HCT116 (cell line): Measurements from ENCODE around the gene LATS1. TPM values are rescaled to one million over a fixed set of nuclear protein-coding genes. Genes with fewer than 3 reads are reported as not detected.

Source experiments
- ATAC-seq: fragments of 200-7000 bp; cut with Tn5 transposase; 2 replicates; pipeline ENCODE4 v1.9.1; 2020; ENCODE audit warnings: mild to moderate bottlenecking, moderate library complexity
- BruUV-seq: library from RNA; stranded (reverse); fragments of 400-500 nt; replicated peaks from 2 replicates; lab custom pipeline; 2021; lab: Mats Ljungman, UMichigan
- CTCF ChIA-PET: fragments of 300-600 bp; sonication (Branson Sonifier 250); formaldehyde crosslinking; loops from one replicate; lab custom pipeline; 2021; ENCODE audit warnings: antibody characterized with exemption; lab: Charles Lee
- POLR2A ChIA-PET: fragments of 300-600, 350-600 bp; sonication (Branson Sonifier 250); formaldehyde crosslinking; loops from one replicate; lab custom pipeline; 2021; ENCODE audit warnings: antibody characterized with exemption; lab: Charles Lee
- RAD21 ChIA-PET, 2 experiments: fragments of 300-600 bp; sonication (Branson Sonifier 250); formaldehyde crosslinking; loops; one replicate each; lab custom pipeline; 2023; ENCODE audit warnings: low total read pairs in 2 of 2; ENCODE audit not compliant: uncharacterized antibody in 2 of 2, unreplicated experiment in 2 of 2, low non-redundant PET in 1 of 2; lab: Charles Lee
- DNase-seq: peaks from one replicate; pipeline ENCODE4 v3.0.0-alpha.2; 2010; ENCODE audit warnings: low read depth, low spot score
- H2AFZ ChIP-seq: fragments of 200-600 bp; shearing (Covaris generic), sonication (generic); 2 replicates; pipeline ENCODE4 v1.6.1; 2017; ENCODE audit warnings: low read depth, mixed run types, mixed read lengths, antibody characterized with exemption, low read length; ENCODE audit not compliant: poor library complexity, severe bottlenecking
- H3K27ac ChIP-seq: 2 replicates; pipeline ENCODE4 v1.5.1; 2012; ENCODE audit warnings: low read depth, low read length
- H3K27me3 ChIP-seq: fragments of 200-600 bp; sonication (generic); 2 replicates; pipeline ENCODE4 v1.6.1; 2016; ENCODE audit warnings: mixed run types, low read length, mixed read lengths; ENCODE audit not compliant: insufficient read depth
- H3K36me3 ChIP-seq, 2 experiments: fragments of 200-500 bp in 1 of 2; fragments of 200-600 bp in 1 of 2; sonication (Bioruptor generic) in 1 of 2; sonication (generic) in 1 of 2; 2 replicates each; pipeline versions ENCODE4 v1.5.1 to v1.6.1; 2014 to 2016; ENCODE audit warnings: low read length in 2 of 2, inconsistent platforms in 1 of 2, mixed read lengths in 1 of 2, mixed run types in 1 of 2; ENCODE audit not compliant: insufficient read depth in 2 of 2, control insufficient read depth in 1 of 2
- H3K4me1 ChIP-seq, 2 experiments: fragments of 200-600 bp in 1 of 2; sonication (generic) in 1 of 2; 2 replicates each; pipeline versions ENCODE4 v1.5.1 to v1.6.1; 2012 to 2017; ENCODE audit warnings: low read length in 2 of 2, inconsistent platforms in 1 of 2, mild to moderate bottlenecking in 1 of 2, mixed read lengths in 1 of 2, mixed run types in 1 of 2, moderate library complexity in 1 of 2; ENCODE audit not compliant: insufficient read depth in 2 of 2, control insufficient read depth in 1 of 2
- H3K4me2 ChIP-seq: fragments of 200-600 bp; sonication (generic); 2 replicates; pipeline ENCODE4 v1.6.1; 2017; ENCODE audit warnings: mixed run types, low read length, mixed read lengths
- H3K4me3 ChIP-seq, 2 experiments: fragments of 200-600 bp in 1 of 2; sonication (generic) in 1 of 2; replicated peaks in 1 of 2; 2 replicates each; pipeline ENCODE4 v1.5.1; 2011 to 2016; ENCODE audit warnings: low read length in 2 of 2, control low read depth in 1 of 2, low read depth in 1 of 2, mild to moderate bottlenecking in 1 of 2, mixed read lengths in 1 of 2, mixed run types in 1 of 2
- H3K79me2 ChIP-seq: fragments of 200-600 bp; sonication (generic); 2 replicates; pipeline ENCODE4 v1.6.1; 2017; ENCODE audit warnings: mild to moderate bottlenecking, mixed run types, low read length, moderate library complexity, mixed read lengths; ENCODE audit not compliant: insufficient read depth
- H3K9ac ChIP-seq: fragments of 200-600 bp; sonication (generic); 2 replicates; pipeline ENCODE4 v1.6.1; 2016; ENCODE audit warnings: low read length, mixed read lengths
- H3K9me2 ChIP-seq: fragments of 200-600 bp; sonication (generic), shearing (Covaris generic); 2 replicates; pipeline ENCODE4 v1.6.1; 2017; ENCODE audit warnings: mixed run types, mild to moderate bottlenecking, moderate library complexity; ENCODE audit not compliant: insufficient read depth
- H3K9me3 ChIP-seq, 2 experiments: fragments of 200-500 bp in 1 of 2; fragments of 200-600 bp in 1 of 2; sonication (Bioruptor generic) in 1 of 2; sonication (generic) in 1 of 2; 2 replicates each; pipeline ENCODE4 v1.6.1; 2014 to 2017; ENCODE audit warnings: low read length in 2 of 2, mixed read lengths in 2 of 2, inconsistent platforms in 1 of 2, low read depth in 1 of 2, mild to moderate bottlenecking in 1 of 2, mixed run types in 1 of 2, moderate library complexity in 1 of 2; ENCODE audit not compliant: control insufficient read depth in 1 of 2, insufficient read depth in 1 of 2
- H4K20me1 ChIP-seq: fragments of 200-600 bp; sonication (generic), shearing (Covaris generic); 2 replicates; pipeline ENCODE4 v1.6.1; 2017; ENCODE audit warnings: mixed run types, mild to moderate bottlenecking, moderate library complexity; ENCODE audit not compliant: insufficient read depth
- ATF3 ChIP-seq: IDR thresholded peaks from 2 replicates; pipeline ENCODE4 v1.6.1; 2012
- CEBPB ChIP-seq: IDR thresholded peaks from 2 replicates; pipeline ENCODE4 v1.6.1; 2012; ENCODE audit warnings: low read depth
- EGR1 ChIP-seq: IDR thresholded peaks from 2 replicates; pipeline ENCODE4 v1.6.1; 2012; ENCODE audit warnings: low read depth
- ELF1 ChIP-seq: IDR thresholded peaks from 2 replicates; pipeline ENCODE4 v1.6.1; 2012; ENCODE audit warnings: low read depth, borderline replicate concordance
- EZH2phosphoT487 ChIP-seq: fragments of 200-600 bp; IDR thresholded peaks from 2 replicates; pipeline ENCODE4 v1.6.1; 2018; ENCODE audit warnings: antibody characterized with exemption, borderline replicate concordance
- JUND ChIP-seq: IDR thresholded peaks from 2 replicates; pipeline ENCODE4 v1.6.1; 2012
- MAX ChIP-seq: IDR thresholded peaks from 2 replicates; pipeline ENCODE4 v1.6.1; 2012
- POLR2AphosphoS5 ChIP-seq: IDR thresholded peaks from 2 replicates; pipeline ENCODE4 v1.6.1; 2011; ENCODE audit warnings: mild to moderate bottlenecking, low read depth, low read length, moderate library complexity
- REST ChIP-seq: IDR thresholded peaks from 2 replicates; pipeline ENCODE4 v1.6.1; 2012; ENCODE audit warnings: low read depth
- SIN3A ChIP-seq: IDR thresholded peaks from 2 replicates; pipeline ENCODE4 v1.6.1; 2012; ENCODE audit warnings: low read depth
- SP1 ChIP-seq: IDR thresholded peaks from 2 replicates; pipeline ENCODE4 v1.6.1; 2012; ENCODE audit warnings: low read depth
- YY1 ChIP-seq: IDR thresholded peaks from 2 replicates; pipeline ENCODE4 v1.6.1; 2011; ENCODE audit warnings: low read length, low read depth, moderate library complexity, mild to moderate bottlenecking; ENCODE audit not compliant: insufficient replicate concordance; ENCODE audit errors: extremely low read depth
- ZFX ChIP-seq: fragments of 450-650 bp; IDR thresholded peaks from 2 replicates; pipeline ENCODE4 v1.6.1; 2017
- ZNF274 ChIP-seq: fragments of 200-500 bp; sonication (Bioruptor generic); IDR thresholded peaks from 2 replicates; pipeline ENCODE4 v1.6.1; 2014; ENCODE audit warnings: mild to moderate bottlenecking, low read depth, low read length, inconsistent platforms
- intact Hi-C: fragments of 100-400 bp; cut with micrococcal nuclease; formaldehyde crosslinking; loops from 2 replicates; pipeline ENCODE4 v1.10.0; 2022
- total RNA-seq: library from RNA; stranded (reverse); gene quantifications from one replicate; pipeline ENCODE4 v1.2.1, GENCODE V29; 2021; ENCODE audit not compliant: unreplicated experiment

Gene LATS1
- total RNA-seq, 1 experiment from 2014 or later = 21.6 TPM

GRCh38 chr6:149686230-149686629 is 31.7 kb downstream of the LATS1 start:
- ATAC-seq (no peak), DNase-seq (no peak)
- Histone ChIP-seq H3K36me3 (peaks cover 14 to 15% of the 10 kb centered on the region in 2 experiments; a peak in 3 of 4 replicates), H3K9ac (no peak overlapping the region), H3K4me1 (no peaks in the 10 kb centered on the region), H3K27ac (no peak overlapping the region), H4K20me1 (peaks cover 21% of the 10 kb centered on the region), H3K27me3 (no peaks in the 10 kb centered on the region), H3K79me2 (peaks cover 73% of the 10 kb centered on the region), H3K4me3 (no peak overlapping the region), H2AFZ (no peak overlapping the region), H3K9me3 (no peaks in the 10 kb centered on the region), H3K9me2 (no peaks in the 10 kb centered on the region), H3K4me2 (no peak overlapping the region)
- POLR2A ChIA-PET = no interaction called here
- no peak for TF ChIP-seq ZFX
- TF ChIP-seq EGR1 = no peak
- TF ChIP-seq ELF1 = no peak
- no peak for TF ChIP-seq YY1
- no peak for TF ChIP-seq CEBPB
- no peak for TF ChIP-seq ATF3
- TF ChIP-seq SIN3A = no peak
- no peak for TF ChIP-seq REST
- no peak for TF ChIP-seq ZNF274
- no peak for TF ChIP-seq EZH2phosphoT487
- TF ChIP-seq MAX = no peak
- no peak for TF ChIP-seq JUND
- TF ChIP-seq SP1 = no peak
- TF ChIP-seq POLR2AphosphoS5 = no peak
- intact Hi-C loops = no loop called here
- RAD21 ChIA-PET = no interaction called here
- no TSS peak for BruUV-seq
- CTCF ChIA-PET = no interaction called here
